ENCODE results near the gene COL23A1. TPM values are rescaled to one million over a fixed set of nuclear protein-coding genes. Genes with fewer than 3 reads are reported as not detected.

The COL23A1 gene
- total RNA-seq, 1 experiment from 2014 or later: 0.08 TPM

DNA sequence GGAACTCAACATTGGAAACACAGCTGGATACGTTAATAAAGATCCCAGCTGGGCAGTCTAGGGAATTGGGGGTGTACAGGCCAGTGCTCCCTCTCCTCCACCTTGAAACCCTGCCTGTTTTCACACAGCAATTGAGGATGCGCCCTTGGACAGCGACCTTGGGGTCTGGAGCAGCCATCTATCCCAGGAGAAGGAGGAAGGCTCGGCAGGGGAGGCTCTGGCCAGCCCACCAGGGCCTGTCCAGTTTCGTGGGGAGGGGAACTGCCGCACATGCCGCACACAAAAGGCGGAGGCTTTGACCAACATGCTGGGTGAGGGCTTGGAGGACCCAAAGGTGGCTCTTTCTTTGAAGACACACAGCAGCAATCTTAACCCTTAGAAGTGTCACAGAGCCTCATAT lies 1.4 kb downstream of the COL23A1 start:
- no peak for DNase-seq (ENCODE audit: low spot score)

DNA sequence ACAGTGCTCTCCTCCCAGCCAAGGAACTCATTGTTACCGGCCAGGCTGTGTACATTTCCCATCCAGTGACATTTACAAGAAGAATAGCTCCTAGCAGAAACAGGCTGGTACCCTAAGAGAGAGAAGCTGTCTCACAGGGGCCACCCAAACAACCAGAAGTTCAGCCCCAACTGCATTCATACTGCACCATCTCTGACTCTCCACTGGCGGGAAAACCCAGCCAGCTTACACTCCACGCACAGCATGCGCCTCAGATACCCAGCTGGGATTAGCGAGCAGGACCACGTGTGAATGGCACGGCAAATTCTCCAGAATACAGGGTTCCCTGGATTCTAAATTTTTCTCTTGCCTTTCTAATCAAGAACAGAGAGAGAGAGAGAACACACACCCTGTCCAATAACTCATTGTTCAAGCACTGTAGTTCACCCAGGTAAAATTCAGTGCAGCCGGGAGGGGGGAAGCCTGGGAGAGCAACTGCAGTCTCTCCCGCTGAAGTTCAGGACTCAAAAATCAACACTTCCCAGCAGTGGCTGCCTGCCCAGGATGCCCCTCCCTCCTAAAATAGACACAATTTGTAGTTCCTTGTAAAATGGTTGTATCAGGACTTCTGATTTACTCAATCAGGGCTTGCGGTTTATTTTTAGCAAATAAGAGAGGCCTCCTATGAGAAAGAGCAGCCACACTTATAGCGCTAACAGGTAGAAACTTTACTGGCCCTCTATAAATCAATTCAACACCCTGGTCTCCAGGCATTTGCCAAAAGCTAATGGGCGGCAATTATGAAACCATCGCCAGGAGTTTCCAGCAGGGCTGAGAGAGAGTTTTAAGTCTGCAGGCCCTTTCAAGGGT lies 2.2 kb downstream of the COL23A1 start:
- DNase-seq (ENCODE audit: low spot score): no peak

DNA sequence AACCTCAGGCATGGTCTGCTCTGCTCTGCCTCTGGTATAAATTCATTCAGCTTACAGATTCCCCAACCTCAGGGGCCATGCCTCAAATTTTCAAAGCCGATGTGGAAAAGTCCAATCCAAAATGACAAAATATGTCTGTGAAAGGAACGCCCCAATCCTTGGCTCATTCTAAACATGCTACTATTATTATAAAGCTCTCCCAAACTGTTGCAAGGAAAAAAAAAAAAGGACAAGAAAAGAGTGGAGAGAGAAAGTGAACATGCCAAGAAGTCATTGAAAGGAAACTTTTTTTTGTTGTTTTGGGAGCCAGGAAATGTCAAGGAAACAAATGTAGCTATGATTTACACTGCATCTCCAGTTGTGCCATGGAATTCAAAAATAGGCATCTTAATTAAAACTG lies 3.8 kb downstream of the COL23A1 start:
- no peak for DNase-seq (ENCODE audit: low spot score)

DNA sequence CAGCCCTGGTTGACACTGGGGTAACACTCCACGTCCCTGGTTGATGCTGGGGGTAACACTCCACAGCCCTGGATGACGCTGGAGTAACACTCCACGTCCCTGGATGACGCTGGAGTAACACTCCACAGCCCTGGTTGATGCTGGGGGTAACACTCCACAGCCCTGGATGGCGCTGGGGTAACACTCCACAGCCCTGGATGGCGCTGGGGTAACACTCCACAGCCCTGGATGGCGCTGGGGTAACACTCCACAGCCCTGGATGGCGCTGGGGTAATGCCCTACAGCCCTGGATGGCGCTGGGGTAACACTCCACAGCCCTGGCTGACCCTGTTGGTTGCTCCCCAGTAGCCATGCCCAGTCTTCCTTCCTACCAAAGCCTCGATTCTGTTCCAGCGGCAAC lies 4.8 kb downstream of the COL23A1 start:
- peak; percentile 83 for DNase-seq (ENCODE audit: low spot score)

DNA sequence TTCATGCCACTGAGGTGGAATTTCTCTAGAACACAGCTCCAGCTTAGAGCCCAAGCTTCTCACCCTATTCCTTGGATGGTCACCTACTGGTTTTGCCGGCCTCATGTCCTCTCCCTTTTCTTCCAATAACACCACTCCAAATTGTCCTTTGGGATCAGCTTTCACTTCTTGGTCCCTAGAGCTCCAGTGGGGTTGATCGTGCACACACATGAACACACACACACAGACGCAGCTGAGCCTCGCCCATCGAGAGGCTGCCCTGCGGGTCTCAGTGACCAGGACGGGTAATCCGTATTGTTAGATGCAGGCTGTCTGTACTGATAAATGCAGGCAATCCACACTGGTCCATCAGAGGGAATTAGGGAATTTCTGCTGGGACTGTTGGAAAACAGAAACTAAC lies 6.9 kb downstream of the COL23A1 start:
- DNase-seq (ENCODE audit: low spot score): no peak

DNA sequence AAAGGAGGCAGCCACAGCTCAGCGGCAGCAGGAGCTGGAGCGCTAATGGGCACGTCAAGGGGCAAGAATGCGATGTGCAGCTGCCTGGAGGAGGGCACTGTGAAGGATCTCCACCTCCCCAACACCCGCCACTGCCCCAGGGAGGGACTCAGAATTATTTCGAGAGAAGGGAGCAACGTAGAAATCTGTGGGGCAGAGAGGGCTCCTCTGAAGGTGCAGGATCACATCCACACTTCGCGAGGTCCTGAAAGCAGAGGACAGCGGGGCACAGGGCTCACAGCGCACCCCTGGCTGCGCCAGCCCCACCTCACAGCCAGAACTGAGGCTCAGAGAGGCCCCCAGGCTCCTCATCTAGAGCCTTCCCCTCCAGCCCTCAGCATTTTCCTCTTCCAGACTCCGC lies 7.9 kb downstream of the COL23A1 start:
- no peak for DNase-seq (ENCODE audit: low spot score)

DNA sequence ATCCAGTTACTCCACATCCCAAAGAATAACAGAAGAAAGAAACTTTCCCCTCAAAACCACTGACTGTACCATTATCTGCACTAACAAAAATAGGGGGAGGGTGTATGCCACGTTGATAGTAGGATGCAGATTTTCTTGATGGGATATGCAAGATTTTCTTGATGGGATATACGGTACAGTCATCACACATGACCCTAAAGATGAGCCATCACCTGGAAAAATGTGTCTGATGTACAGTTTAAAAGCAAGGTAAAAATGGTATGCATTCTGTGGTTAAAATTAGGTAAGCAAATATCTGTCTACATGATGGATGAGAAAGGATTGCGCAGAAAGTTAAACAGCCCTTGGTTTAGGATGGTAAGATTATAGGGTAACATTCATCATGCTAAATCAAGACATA lies 8.6 kb downstream of the COL23A1 start:
- DNase-seq (ENCODE audit: low spot score): no peak

DNA sequence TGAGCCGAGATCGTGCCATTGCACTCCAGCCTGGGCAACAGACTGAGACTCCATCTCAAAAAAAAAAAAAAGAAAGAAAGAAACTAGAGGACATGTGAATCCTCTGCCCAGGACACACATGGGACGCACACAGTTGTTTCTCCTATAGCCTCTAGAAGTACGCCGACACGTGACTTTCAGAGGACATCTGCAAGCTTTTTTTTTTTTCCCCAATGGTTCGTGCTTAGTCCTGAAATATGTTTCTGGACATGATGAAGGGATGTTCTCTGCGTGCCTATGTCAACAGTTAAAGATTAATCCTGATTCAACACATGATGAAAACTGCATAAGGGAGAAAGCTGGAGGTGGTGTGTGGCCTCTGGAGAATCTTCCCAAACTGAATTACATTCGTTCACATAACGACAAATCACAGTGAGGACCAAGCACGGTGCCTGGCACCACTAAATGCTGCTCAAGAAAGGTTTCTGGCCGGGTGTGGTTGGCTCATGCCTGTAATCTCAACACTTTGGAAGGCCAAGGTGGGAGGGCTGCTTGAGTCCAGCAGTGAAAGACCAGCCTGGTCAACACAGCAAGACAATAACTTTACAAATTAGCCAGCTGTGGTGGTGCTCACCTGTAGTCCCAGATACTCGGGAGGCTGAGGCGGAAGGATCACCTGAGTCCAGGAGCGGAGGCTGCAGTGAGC lies 9.8 kb downstream of the COL23A1 start:
- no peak for DNase-seq (ENCODE audit: low spot score)

DNA sequence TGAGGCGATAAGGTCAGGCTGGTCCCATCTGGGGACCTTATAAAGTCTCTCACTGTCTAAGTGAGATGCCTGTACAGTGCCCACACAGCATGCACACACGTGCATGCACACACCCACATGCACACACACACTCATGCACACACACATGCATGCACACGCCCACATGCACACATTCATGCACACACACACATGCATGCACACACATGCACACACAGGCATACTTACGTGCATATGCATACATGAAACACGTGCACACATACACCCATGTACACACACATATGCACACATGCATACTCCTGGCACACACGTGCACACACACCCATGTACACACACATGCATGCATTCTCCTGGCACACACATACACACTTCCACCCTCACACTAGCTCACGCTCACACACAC lies 12.2 kb downstream of the COL23A1 start:
- no peak for DNase-seq (ENCODE audit: low spot score)

DNA sequence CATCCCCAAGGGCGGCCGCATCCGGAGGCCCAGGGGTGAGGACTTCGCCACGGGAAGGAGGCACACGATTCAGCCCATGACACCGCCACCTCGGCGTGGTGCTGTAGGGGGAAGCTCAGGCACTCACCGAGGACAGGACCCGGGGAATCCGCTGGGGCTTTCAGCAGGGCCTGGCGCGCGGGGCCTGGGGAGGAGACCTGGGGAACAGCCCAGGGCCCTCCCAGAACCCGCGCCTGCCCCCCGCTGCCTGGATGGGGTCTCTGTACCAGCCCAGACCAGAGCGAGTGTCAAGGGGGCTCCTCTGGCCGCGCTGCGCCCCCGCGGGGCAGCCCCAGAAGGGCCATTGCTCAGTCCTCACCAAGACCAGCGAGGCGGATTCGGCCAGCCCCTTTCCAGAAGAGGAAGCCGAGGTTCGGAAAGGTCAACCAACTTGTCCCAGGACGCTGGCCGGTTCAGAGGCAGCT lies 12.8 kb downstream of the COL23A1 start:
- no peak for DNase-seq (ENCODE audit: low spot score)

DNA sequence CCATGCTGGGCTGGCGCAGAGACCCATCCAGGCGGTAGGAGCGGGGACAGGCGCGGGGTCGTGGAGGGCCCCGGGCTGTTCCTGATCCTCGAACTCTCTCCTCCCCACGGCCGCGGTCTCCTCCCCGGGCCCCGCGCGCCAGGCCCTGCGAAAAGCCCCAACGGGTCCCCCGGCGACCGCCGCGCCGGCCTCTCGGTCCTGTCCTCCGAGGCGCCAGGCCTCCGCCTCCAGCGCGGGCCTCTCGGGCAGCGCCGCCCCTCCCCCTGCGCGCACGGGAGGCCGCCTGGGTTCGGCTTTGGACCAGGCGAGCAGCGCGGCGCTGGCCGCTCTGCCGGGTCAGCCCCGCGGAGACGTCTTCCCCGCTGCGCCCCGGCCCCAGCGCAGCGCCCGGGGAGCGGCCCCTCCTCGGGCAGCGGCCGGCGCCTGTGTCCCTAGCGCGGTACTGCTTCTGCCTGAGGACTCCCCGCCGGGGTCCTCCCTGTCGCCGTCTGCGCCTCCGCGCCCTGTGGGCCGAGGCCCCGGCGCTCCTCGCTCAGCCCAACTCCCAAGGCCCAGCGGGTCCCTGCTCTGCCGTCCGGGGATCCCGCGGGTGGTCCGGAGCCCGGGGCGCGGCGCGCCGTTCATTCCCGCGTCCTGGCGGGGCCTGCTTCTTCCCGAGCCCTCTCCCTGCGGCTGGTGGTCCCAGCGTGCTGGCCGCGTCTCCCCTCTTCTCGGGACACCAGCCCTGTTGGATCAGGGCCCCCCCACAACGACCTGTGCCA lies 13.4 kb downstream of the COL23A1 start:
- no peak for DNase-seq (ENCODE audit: low spot score)

DNA sequence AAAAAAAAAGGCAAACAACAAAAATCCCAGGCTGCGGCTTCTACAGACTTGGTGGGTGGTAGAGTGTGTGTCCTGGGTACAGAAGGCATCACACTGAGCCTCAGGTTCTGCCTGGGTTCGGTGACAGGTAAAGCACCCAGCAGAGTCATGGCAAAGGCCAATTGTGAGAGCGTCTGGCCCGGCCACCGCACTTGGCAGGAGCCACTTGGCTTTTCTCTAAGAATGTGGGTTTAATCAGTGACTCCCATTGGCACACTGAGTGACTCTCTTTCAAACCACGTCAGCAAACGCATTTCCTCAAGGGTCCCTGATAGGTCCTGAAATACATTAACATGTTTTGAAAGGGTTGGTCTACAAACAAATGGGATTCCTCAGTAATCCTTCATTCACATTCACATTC lies 17.0 kb downstream of the COL23A1 start:
- DNase-seq (ENCODE audit: low spot score): no peak

DNA sequence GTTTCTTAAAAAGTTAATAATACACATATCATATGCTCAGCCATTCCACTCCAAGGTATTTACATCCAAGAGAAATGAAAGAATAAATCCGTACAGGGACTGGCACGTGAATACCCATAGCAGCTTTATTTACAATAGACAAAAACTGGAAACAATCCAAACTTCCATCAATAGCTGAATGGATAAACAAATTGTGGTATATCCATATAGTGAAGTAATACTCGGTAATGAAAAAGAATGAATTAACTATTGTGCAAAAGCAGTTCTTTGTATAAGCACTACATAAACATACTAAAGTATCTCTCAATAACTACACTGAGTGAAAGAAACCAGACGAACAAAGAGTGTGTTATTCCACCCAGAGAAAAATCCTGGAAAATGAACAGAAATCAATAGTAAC lies 17.6 kb downstream of the COL23A1 start:
- DNase-seq (ENCODE audit: low spot score): no peak

DNA sequence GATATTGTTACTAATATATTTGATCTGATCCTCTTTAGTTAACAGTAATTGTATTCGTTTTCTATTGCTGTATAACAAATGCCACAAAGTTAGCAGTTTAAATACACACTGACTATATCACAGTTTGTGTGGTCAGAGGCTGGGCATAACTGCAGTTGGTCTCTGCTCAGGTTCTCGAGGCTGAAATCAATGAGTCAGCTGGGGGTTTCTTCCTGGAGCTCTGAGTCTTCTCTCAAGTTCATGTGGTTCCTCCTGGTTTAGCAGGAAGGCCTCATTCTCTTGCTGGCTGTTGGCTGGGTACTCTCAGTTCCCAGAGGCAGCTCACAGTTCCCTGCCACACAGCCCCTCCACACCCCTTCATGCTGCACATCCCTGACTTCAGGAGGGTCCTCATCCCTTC lies 20.7 kb downstream of the COL23A1 start:
- DNase-seq (ENCODE audit: low spot score): no peak

DNA sequence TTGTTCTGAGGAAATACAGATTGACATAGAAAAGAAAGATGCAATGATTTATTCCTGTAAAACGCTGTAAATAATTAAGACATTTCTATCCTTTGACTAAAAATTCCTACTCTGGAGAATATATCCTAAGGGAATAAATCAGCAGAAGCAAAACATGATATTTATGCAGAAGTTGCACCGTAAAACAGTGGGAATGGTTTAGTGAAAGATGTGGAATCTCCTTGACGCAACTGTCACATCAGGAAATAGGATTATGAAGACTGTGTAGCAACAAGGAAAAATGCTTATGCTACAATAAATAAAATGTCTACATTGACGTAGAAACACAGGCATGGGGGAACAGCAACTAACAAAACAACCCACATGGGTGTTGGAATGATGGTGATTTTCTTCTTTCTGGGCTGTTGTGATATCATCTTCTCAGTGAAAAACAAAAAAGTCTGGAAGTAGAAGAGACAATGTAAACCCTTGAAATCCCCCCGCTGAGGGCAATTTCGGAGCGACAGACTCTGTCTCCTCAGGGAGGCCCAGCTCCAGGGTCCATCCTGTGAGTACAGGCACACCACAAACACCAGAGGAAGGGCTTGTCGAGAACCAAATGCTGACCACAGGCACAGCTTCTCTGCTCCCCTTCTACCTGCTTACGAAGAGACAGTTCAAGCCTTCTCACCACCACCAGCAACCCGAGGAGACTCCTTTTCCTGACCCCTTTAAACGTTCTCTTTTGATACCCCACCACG lies 25.2 kb downstream of the COL23A1 start:
- no peak for DNase-seq (ENCODE audit: low spot score)

DNA sequence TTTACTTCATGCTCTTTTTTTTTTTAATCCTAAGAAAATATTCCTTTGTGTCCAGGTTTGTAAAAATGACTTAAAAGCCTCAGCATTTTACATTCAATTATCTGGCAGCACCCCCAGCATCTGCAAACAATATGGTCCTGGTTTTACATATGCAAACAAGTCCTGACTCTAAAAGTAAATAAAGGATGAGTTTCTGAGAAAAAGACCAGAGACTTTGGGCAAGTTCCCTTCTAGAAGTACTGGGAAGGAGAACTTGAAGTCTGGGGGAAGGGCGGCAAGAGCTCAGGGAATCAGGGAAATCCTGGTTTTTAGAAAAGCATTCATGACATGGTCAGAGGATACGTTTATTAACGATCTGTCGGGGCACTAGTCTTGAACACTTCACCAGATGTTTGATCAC lies 25.8 kb downstream of the COL23A1 start:
- DNase-seq (ENCODE audit: low spot score): no peak

DNA sequence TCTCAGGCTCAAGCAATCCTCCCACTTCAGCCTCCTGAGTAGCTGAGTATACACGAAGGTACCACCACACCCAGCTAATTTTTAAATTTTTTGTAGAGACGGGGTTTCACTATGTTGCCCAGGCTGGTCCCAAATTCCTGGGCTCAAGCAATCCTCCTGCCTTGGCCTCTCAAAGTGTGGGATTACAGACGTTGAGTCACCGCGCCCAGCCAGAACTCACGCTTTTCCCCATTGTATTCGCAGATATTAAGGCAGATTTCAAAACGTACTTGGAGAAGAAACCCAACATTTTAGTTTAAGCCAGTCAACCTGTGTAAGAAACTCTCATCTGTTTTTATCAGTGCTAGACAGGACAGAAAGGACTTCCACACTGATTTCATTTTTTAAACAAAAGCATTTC lies 26.6 kb downstream of the COL23A1 start:
- DNase-seq (ENCODE audit: low spot score): no peak

DNA sequence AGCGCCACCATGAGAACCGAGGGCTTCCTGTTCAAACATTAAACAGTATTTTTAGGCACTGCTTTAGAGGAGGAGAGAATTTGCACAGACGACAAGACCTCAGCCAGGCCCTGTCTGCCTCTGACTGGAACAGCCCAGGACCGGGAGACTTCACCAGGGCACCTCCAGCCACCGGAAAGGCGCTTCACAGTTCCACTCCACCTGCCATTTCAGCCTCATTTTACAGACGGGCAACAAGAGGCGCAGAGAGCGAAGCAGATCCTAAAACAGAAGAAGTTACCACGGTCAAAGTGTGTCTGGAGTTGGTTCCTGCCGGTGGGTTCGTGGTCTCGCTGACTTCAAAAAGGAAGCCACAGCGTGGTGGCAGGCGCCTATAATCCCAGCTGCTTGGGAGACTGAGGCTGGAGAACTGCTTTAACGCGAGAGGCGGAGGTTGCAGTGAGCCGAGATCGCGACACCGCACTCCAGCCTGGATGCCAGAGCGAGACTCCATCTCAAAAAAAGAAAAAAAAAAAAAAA lies 28.4 kb downstream of the COL23A1 start:
- no peak for DNase-seq (ENCODE audit: low spot score)

DNA sequence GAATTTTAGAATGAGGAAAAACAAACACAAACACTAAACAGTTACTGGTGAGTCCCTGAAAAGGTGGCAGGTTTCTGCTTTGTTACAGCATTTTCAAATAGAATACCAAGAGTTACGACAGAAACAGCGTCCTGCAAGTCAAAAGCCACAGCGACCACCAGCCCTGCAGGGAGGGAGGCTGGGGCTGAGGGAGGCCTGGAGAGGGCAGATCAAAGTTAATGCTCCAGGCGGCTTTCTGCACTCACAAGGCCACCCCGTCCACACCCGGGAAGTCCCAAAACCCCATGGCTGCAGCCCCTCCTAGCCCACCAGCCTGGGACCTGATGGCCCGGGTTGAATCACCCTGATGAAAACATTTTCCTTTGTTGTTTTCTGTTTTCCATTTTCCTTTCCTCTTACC lies 29.3 kb downstream of the COL23A1 start:
- DNase-seq (ENCODE audit: low spot score): no peak

DNA sequence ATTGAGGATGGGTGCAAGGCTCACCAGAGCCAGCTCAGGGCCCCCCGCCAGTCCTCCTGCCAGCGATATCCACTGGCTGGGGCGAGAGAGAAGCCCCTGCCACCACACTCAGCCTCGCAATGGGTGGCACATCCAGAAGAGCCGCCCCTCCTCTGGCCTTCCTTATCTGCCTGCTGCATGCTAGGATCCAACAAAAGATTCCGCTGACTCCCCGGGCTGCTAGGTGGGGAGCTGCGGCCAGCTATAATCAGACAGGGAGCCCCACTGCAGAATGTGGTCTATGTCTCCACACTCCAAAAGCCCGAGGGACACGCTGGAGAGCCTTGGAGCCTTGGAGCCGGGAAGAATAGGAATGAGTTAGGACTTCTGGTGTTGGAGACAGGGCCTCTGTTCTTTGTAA lies 32.8 kb downstream of the COL23A1 start:
- DNase-seq (ENCODE audit: low spot score): no peak

DNA sequence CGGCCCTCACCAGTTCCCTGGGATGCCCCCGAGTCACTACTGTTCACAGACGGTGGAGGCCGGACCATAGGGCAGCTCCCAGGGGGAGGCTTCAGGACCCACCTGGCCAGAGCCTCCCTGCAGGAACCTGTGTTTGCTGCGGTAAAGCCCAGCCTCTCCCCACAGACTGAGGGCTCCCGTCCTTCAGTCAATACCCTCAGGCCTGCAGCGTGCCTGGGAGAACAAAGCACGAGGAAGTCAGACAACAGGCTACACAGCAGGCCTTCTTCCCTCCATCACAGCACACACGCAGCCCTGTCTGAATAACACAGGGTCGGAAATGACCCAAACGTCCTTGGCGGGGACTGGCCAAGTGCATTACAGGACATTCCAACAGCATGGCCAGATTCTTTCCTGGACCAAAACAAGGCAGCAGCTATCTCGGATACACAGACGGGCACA lies 34.4 kb downstream of the COL23A1 start:
- no peak for DNase-seq (ENCODE audit: low spot score)

DNA sequence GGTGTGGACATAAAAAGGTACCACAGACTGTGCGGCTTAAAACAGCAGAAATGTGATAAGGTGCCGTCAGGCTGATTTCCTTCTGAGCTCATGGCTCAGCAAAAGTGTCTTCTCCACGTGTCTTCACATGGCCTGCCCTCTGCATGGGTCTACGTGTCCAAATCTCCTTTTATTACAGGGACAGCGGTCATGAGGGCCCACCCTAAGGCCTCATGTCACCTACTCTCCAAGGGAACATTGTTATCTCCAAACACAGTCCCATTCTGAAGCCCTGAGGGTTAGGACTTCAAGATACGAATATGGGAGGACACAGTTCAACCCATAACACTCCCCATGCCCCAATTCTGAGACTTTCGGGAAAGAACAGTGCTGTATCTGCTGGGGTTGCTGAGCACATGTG lies 35.2 kb downstream of the COL23A1 start:
- no peak for DNase-seq (ENCODE audit: low spot score)
